ENCODE results near the gene CERS6.

Gene CERS6

DNA sequence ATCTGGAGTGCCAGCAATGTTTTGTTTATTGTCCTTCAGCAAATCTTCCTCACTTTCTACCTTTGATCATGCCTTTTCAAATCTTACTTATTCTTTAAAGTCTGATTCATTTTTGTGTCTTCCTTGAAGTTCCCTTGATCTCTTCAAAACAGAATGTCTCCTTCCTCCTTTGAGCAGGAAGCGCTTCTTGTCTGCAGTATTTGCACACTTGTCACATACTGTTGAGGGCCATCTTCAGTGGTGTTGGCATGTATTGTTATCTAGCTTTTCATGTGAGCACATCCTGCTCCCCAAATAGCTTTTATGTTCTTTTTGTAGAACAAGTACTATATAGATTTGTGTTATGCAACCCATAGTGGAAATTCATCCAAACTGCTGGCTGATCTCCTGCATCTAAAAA is 5.9 kb upstream of the CERS6 start (continued):
- no peak for TF ChIP-seq HIC1 (tag by site-specific recombination; IDR thresholded peaks at IDR 0.05)
- TF ChIP-seq, protein P1, sequence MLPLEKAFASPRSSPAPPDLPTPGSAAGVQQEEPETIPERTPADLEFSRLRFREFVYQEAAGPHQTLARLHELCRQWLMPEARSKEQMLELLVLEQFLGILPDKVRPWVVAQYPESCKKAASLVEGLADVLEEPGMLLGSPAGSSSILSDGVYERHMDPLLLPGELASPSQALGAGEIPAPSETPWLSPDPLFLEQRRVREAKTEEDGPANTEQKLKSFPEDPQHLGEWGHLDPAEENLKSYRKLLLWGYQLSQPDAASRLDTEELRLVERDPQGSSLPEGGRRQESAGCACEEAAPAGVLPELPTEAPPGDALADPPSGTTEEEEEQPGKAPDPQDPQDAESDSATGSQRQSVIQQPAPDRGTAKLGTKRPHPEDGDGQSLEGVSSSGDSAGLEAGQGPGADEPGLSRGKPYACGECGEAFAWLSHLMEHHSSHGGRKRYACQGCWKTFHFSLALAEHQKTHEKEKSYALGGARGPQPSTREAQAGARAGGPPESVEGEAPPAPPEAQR (tag by site-specific recombination; IDR thresholded peaks at IDR 0.05): no peak
- no peak for TF ChIP-seq ZNF214 (tag by site-specific recombination; IDR thresholded peaks at IDR 0.05; ENCODE audit: borderline replicate concordance)
- no peak for TF ChIP-seq GLI2 (tag by site-specific recombination; IDR thresholded peaks at IDR 0.05; ENCODE audit: borderline replicate concordance, low read depth)
- no peak for TF ChIP-seq ZBTB7A (tag by site-specific recombination; IDR thresholded peaks at IDR 0.05; ENCODE audit: low read depth)
- no peak for TF ChIP-seq ZNF423 (tag by site-specific recombination; IDR thresholded peaks at IDR 0.05)
- no peak for TF ChIP-seq KLF1 (tag by site-specific recombination; IDR thresholded peaks at IDR 0.05)
- no peak for TF ChIP-seq HOXD13 (CRISPR knock-in tag; IDR thresholded peaks at IDR 0.05; ENCODE audit: borderline replicate concordance)
- TF ChIP-seq ZNF571 (tag by site-specific recombination; IDR thresholded peaks at IDR 0.05): no peak
- no peak for TF ChIP-seq ZBTB21 (tag by site-specific recombination; IDR thresholded peaks at IDR 0.05)

DNA sequence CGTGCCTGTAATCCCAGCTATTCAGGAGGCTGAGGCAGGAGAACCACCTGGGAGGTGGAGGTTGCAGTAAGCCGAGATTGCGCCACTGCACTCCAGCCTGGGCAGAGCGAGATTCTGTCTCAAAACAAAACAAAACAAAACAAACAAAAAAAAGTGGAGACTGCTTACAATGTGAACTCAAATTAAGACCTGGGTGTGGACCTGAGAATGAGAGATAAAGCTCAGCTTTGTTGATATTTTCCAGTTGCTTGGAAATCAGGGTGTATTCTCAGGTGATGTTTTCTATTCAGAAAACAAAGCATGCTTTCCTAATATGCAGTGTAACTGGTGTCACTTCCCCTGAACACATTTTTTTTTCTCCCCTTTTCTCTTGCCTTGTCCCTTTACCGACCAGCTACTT is 5.3 kb upstream of the CERS6 start:
- no peak overlapping the region for H3K4me3 ChIP-seq (ENCODE audit: low read depth, low read length)
- H3K4me1 ChIP-seq (ENCODE audit: control insufficient read depth, insufficient read depth, low read length): no peaks in the 10 kb centered on the region
- POLR2A ChIA-PET: no interaction called here
- H3K27ac ChIP-seq (ENCODE audit: extremely low read depth, low read depth, low read length): no peak overlapping the region
- H3K9me3 ChIP-seq (ENCODE audit: control insufficient read depth, insufficient read depth, low read depth, low read length): no peaks in the 10 kb centered on the region
- TF ChIP-seq ZSCAN16 (tag by site-specific recombination; IDR thresholded peaks at IDR 0.05) (no peak), ZNF473 (tag by site-specific recombination; IDR thresholded peaks at IDR 0.05) (no peak), TRIM28 (IDR thresholded peaks at IDR 0.05; ENCODE audit: borderline replicate concordance, low read length) (no peak), KLF9 (tag by site-specific recombination; IDR thresholded peaks at IDR 0.05; ENCODE audit: low read depth) (no peak), ZNF791 (tag by site-specific recombination; IDR thresholded peaks at IDR 0.05) (no peak), ZBTB1 (tag by site-specific recombination; IDR thresholded peaks at IDR 0.05) (no peak), ZNF623 (tag by site-specific recombination; IDR thresholded peaks at IDR 0.05) (no peak), ZNF174 (tag by site-specific recombination; IDR thresholded peaks at IDR 0.05) (no peak), ZNF354C (tag by site-specific recombination; IDR thresholded peaks at IDR 0.05; ENCODE audit: borderline replicate concordance, low read depth) (no peak), BCL11A (tag by site-specific recombination; IDR thresholded peaks at IDR 0.05; ENCODE audit: low read depth) (no peak)
- TF ChIP-seq, protein P2, sequence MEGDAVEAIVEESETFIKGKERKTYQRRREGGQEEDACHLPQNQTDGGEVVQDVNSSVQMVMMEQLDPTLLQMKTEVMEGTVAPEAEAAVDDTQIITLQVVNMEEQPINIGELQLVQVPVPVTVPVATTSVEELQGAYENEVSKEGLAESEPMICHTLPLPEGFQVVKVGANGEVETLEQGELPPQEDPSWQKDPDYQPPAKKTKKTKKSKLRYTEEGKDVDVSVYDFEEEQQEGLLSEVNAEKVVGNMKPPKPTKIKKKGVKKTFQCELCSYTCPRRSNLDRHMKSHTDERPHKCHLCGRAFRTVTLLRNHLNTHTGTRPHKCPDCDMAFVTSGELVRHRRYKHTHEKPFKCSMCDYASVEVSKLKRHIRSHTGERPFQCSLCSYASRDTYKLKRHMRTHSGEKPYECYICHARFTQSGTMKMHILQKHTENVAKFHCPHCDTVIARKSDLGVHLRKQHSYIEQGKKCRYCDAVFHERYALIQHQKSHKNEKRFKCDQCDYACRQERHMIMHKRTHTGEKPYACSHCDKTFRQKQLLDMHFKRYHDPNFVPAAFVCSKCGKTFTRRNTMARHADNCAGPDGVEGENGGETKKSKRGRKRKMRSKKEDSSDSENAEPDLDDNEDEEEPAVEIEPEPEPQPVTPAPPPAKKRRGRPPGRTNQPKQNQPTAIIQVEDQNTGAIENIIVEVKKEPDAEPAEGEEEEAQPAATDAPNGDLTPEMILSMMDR (tag by site-specific recombination; IDR thresholded peaks at IDR 0.05): no peak
- CTCF ChIA-PET: no interaction called here
- no peaks in the 10 kb centered on the region for H3K36me3 ChIP-seq (ENCODE audit: control insufficient read depth in 2 of 2, insufficient read depth in 1 of 2, low read length in 2 of 2)

- TF ChIP-seq ZNF785 (tag by site-specific recombination; IDR thresholded peaks at IDR 0.05) (no peak), ZNF701 (tag by site-specific recombination; IDR thresholded peaks at IDR 0.05) (no peak)
- TF ChIP-seq, protein P3, sequence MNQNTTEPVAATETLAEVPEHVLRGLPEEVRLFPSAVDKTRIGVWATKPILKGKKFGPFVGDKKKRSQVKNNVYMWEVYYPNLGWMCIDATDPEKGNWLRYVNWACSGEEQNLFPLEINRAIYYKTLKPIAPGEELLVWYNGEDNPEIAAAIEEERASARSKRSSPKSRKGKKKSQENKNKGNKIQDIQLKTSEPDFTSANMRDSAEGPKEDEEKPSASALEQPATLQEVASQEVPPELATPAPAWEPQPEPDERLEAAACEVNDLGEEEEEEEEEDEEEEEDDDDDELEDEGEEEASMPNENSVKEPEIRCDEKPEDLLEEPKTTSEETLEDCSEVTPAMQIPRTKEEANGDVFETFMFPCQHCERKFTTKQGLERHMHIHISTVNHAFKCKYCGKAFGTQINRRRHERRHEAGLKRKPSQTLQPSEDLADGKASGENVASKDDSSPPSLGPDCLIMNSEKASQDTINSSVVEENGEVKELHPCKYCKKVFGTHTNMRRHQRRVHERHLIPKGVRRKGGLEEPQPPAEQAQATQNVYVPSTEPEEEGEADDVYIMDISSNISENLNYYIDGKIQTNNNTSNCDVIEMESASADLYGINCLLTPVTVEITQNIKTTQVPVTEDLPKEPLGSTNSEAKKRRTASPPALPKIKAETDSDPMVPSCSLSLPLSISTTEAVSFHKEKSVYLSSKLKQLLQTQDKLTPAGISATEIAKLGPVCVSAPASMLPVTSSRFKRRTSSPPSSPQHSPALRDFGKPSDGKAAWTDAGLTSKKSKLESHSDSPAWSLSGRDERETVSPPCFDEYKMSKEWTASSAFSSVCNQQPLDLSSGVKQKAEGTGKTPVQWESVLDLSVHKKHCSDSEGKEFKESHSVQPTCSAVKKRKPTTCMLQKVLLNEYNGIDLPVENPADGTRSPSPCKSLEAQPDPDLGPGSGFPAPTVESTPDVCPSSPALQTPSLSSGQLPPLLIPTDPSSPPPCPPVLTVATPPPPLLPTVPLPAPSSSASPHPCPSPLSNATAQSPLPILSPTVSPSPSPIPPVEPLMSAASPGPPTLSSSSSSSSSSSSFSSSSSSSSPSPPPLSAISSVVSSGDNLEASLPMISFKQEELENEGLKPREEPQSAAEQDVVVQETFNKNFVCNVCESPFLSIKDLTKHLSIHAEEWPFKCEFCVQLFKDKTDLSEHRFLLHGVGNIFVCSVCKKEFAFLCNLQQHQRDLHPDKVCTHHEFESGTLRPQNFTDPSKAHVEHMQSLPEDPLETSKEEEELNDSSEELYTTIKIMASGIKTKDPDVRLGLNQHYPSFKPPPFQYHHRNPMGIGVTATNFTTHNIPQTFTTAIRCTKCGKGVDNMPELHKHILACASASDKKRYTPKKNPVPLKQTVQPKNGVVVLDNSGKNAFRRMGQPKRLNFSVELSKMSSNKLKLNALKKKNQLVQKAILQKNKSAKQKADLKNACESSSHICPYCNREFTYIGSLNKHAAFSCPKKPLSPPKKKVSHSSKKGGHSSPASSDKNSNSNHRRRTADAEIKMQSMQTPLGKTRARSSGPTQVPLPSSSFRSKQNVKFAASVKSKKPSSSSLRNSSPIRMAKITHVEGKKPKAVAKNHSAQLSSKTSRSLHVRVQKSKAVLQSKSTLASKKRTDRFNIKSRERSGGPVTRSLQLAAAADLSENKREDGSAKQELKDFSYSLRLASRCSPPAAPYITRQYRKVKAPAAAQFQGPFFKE (tag by site-specific recombination; IDR thresholded peaks at IDR 0.05; ENCODE audit: borderline replicate concordance): no peak
- Histone ChIP-seq H3K9me3 (ENCODE audit: control insufficient read depth, insufficient read depth, low read depth, low read length) (no peaks in the 10 kb centered on the region), H3K27ac (ENCODE audit: extremely low read depth, low read depth, low read length) (no peak overlapping the region), H3K36me3 (ENCODE audit: control insufficient read depth in 2 of 2, insufficient read depth in 1 of 2, low read length in 2 of 2) (no peaks in the 10 kb centered on the region), H3K4me3 (ENCODE audit: low read depth, low read length) (no peak overlapping the region), H3K4me1 (ENCODE audit: control insufficient read depth, insufficient read depth, low read length) (no peaks in the 10 kb centered on the region)
- CTCF ChIA-PET: interaction anchor here (0.6 kb wide), 1 partner anchor 739 kb away, joined by 3 read pairs; no protein-coding TSS in a partner anchor
- POLR2A ChIA-PET: no interaction called here
Observed at GRCh38 chr2:168452781-168453180, 3.3 kb upstream of the CERS6 start.
